GM12891 (cell line): ENCODE data around the gene MBD3.
A peak's percentile ranks its signal among the peaks of the same experiment; 100 is the strongest.

Experiments used
- DNase-seq: peaks from one replicate; pipeline ENCODE4 v3.0.0; 2011; ENCODE audit warnings: low spot score; ENCODE audit not compliant: insufficient read length
- FAIRE-seq: peaks from 2 replicates; lab custom pipeline; 2011; peaks lifted over from hg19 to GRCh38; lab: Jason Lieb, UNC
- PAX5 ChIP-seq: IDR thresholded peaks from 2 replicates; pipeline ENCODE4 v1.6.1; 2011; ENCODE audit warnings: low read length, moderate library complexity, mild to moderate bottlenecking; ENCODE audit not compliant: insufficient read depth, severe bottlenecking
- POLR2A ChIP-seq: IDR thresholded peaks from 2 replicates; pipeline ENCODE4 v1.6.1; 2011; ENCODE audit warnings: low read depth, low read length, control low read depth
- POLR2AphosphoS5 ChIP-seq: IDR thresholded peaks from 2 replicates; pipeline ENCODE4 v1.6.1; 2011; ENCODE audit warnings: low read depth, low read length, control low read depth
- POU2F2 ChIP-seq: IDR thresholded peaks from 2 replicates; pipeline ENCODE4 v1.6.1; 2011; ENCODE audit warnings: low read depth, mild to moderate bottlenecking, control low read depth, low read length, moderate library complexity
- SPI1 ChIP-seq: IDR thresholded peaks from 2 replicates; pipeline ENCODE4 v1.6.1; 2011; ENCODE audit warnings: low read depth, low read length, control low read depth
- TAF1 ChIP-seq: IDR thresholded peaks from 2 replicates; pipeline ENCODE4 v1.6.1; 2011; ENCODE audit warnings: low read depth, low read length, control low read depth

MBD3 gene

GRCh38 chr19:1598777-1599459 is 6.3 kb upstream of the MBD3 start:
- no peak for DNase-seq
- TF ChIP-seq SPI1 (no peak), POU2F2 (no peak), PAX5 (no peak), POLR2A (no peak), TAF1 (no peak), POLR2AphosphoS5 (no peak)
- no peak for FAIRE-seq

- TF ChIP-seq POLR2AphosphoS5 (no peak), SPI1 (no peak), TAF1 (no peak), PAX5 (no peak), POLR2A (no peak), POU2F2 (no peak)
- FAIRE-seq = no peak
- no peak for DNase-seq
These were observed 772 bp upstream of the MBD3 start for GRCh38 chr19:1593501-1593772.

GRCh38 chr19:1592024-1592754 is 476 bp downstream of the MBD3 start:
- peak; percentile 96 for DNase-seq
- no peak for FAIRE-seq
- peak; percentile 92 for TF ChIP-seq POLR2AphosphoS5
- peak; percentile 74 for TF ChIP-seq POU2F2
- TF ChIP-seq TAF1 = peak; percentile 83
- TF ChIP-seq POLR2A = peak; percentile 91
- no peak for TF ChIP-seq PAX5
- no peak for TF ChIP-seq SPI1

- no peak for FAIRE-seq
- TF ChIP-seq SPI1 (no peak), POU2F2 (no peak), POLR2AphosphoS5 (no peak), TAF1 (no peak), POLR2A (no peak; the same call in 1 of the 2 replicates), PAX5 (no peak)
- DNase-seq = no peak
These were observed 1.1 kb downstream of the MBD3 start for GRCh38 chr19:1591421-1592023.

GRCh38 chr19:1590641-1591397 is 1.8 kb downstream of the MBD3 start:
- DNase-seq (no peak), FAIRE-seq (peak; percentile 81)
- TF ChIP-seq SPI1 = no peak
- no peak for TF ChIP-seq POU2F2
- peak; percentile 42; the same call in 1 of the 2 replicates for TF ChIP-seq POLR2A
- peak; percentile 26; the same call in 1 of the 2 replicates for TF ChIP-seq POLR2AphosphoS5
- TF ChIP-seq TAF1 = no peak
- no peak for TF ChIP-seq PAX5

- FAIRE-seq (no peak), DNase-seq (no peak)
- no peak for TF ChIP-seq PAX5
These were observed 4.8 kb downstream of the MBD3 start for GRCh38 chr19:1587872-1588271.

- TF ChIP-seq POLR2AphosphoS5 (no peak), POU2F2 (no peak), PAX5 (no peak), TAF1 (no peak), SPI1 (no peak), POLR2A (no peak)
- DNase-seq = no peak
- no peak for FAIRE-seq
These were observed 7.5 kb downstream of the MBD3 start for GRCh38 chr19:1585243-1585580.

- FAIRE-seq = no peak
- no peak for DNase-seq
- TF ChIP-seq PAX5 = no peak
These were observed 8.0 kb downstream of the MBD3 start for GRCh38 chr19:1584500-1585242.

- DNase-seq = no peak
- TF ChIP-seq TAF1 = no peak
- TF ChIP-seq POU2F2 = no peak
- FAIRE-seq = no peak
These were observed 10.5 kb downstream of the MBD3 start for GRCh38 chr19:1582201-1582600.
